ENCODE data around the gene GDF10. TPM values are rescaled to one million over a fixed set of nuclear protein-coding genes. Genes with fewer than 3 reads are reported as not detected.

GDF10 gene
- total RNA-seq, 1 donor from 2014 or later, result 46.8 TPM

GRCh38 chr10:47286116-47286505 is 13.9 kb upstream of the GDF10 start:
- Mint-ChIP-seq H3K9me3 (no peaks in the 10 kb centered on the region), H3K4me1 (ENCODE audit: unreplicated experiment) (no peaks in the 10 kb centered on the region), H3K27me3 (peaks cover 44% of the 10 kb centered on the region), H3K36me3 (no peaks in the 10 kb centered on the region), H3K4me3 (no peak overlapping the region), H3K27ac (no peak overlapping the region)
- TF ChIP-seq CTCF (conservative IDR thresholded peaks at IDR 0.05), result no peak
- no peak for DNase-seq (ENCODE audit: extremely low spot score, unreplicated experiment)

- H3K27me3 Mint-ChIP-seq, result peaks cover 41% of the 10 kb centered on the region
- H3K36me3 Mint-ChIP-seq, result no peaks in the 10 kb centered on the region
- no peak for TF ChIP-seq CTCF (conservative IDR thresholded peaks at IDR 0.05)
- H3K4me1 Mint-ChIP-seq (ENCODE audit: unreplicated experiment), result no peaks in the 10 kb centered on the region
- H3K9me3 Mint-ChIP-seq, result no peaks in the 10 kb centered on the region
- H3K4me3 Mint-ChIP-seq, result no peak overlapping the region
- no peak overlapping the region for H3K27ac Mint-ChIP-seq
- peak; percentile 42 for DNase-seq (ENCODE audit: extremely low spot score, unreplicated experiment)
These were observed 13.2 kb upstream of the GDF10 start for GRCh38 chr10:47286591-47287315.

GRCh38 chr10:47287365-47287802 is 12.6 kb upstream of the GDF10 start:
- no peaks in the 10 kb centered on the region for H3K36me3 Mint-ChIP-seq
- H3K27me3 Mint-ChIP-seq, result peaks cover 40% of the 10 kb centered on the region
- no peak overlapping the region for H3K4me3 Mint-ChIP-seq
- H3K27ac Mint-ChIP-seq, result no peak overlapping the region
- DNase-seq (ENCODE audit: extremely low spot score, unreplicated experiment), result peak; percentile 54
- no peaks in the 10 kb centered on the region for H3K4me1 Mint-ChIP-seq (ENCODE audit: unreplicated experiment)
- TF ChIP-seq CTCF (conservative IDR thresholded peaks at IDR 0.05), result no peak
- no peaks in the 10 kb centered on the region for H3K9me3 Mint-ChIP-seq

- Mint-ChIP-seq H3K27ac (no peak overlapping the region), H3K4me3 (no peak overlapping the region), H3K4me1 (ENCODE audit: unreplicated experiment) (no peaks in the 10 kb centered on the region), H3K27me3 (peaks cover 39% of the 10 kb centered on the region), H3K36me3 (no peaks in the 10 kb centered on the region), H3K9me3 (no peaks in the 10 kb centered on the region)
- TF ChIP-seq CTCF (conservative IDR thresholded peaks at IDR 0.05), result no peak
- peak; percentile 39 for DNase-seq (ENCODE audit: extremely low spot score, unreplicated experiment)
These were observed 12.2 kb upstream of the GDF10 start for GRCh38 chr10:47287805-47288204.

- no peaks in the 10 kb centered on the region for H3K9me3 Mint-ChIP-seq
- no peak for DNase-seq (ENCODE audit: extremely low spot score, unreplicated experiment)
- peaks cover 37% of the 10 kb centered on the region for H3K27me3 Mint-ChIP-seq
- no peaks in the 10 kb centered on the region for H3K36me3 Mint-ChIP-seq
- no peak for TF ChIP-seq CTCF (conservative IDR thresholded peaks at IDR 0.05)
- no peak overlapping the region for H3K4me3 Mint-ChIP-seq
- no peaks in the 10 kb centered on the region for H3K4me1 Mint-ChIP-seq (ENCODE audit: unreplicated experiment)
- no peak overlapping the region for H3K27ac Mint-ChIP-seq
These were observed 11.8 kb upstream of the GDF10 start for GRCh38 chr10:47288236-47288635.

Measured in type B pancreatic cell (in vitro differentiated cells).